Osteocyte (in vitro differentiated cells): ENCODE data around the gene MKLN1. TPM values are rescaled to one million over a fixed set of nuclear protein-coding genes. Genes with fewer than 3 reads are reported as not detected.
"Not testable (repeated sequence)": the region's sequence is repeated elsewhere in the genome, so short reads cannot be mapped to it uniquely, and the experiment has no call there.

ENCODE experiments used
- DNase-seq: peaks from one replicate; pipeline ENCODE4 v3.0.0; 2021; ENCODE audit warnings: mixed read lengths; ENCODE audit not compliant: unreplicated experiment; ENCODE audit errors: extremely low spot score
- H3K27ac Mint-ChIP-seq: one replicate; pipeline ENCODE4 v1.8.0; 2021; ENCODE audit warnings: mild to moderate bottlenecking, mixed read lengths; ENCODE audit not compliant: unreplicated experiment
- H3K27me3 Mint-ChIP-seq: one replicate; pipeline ENCODE4 v1.8.0; 2021; ENCODE audit warnings: mixed read lengths; ENCODE audit not compliant: unreplicated experiment
- H3K36me3 Mint-ChIP-seq: one replicate; pipeline ENCODE4 v1.8.0; 2021; ENCODE audit warnings: mixed read lengths; ENCODE audit not compliant: unreplicated experiment
- H3K4me1 Mint-ChIP-seq: one replicate; pipeline ENCODE4 v1.8.0; 2021; ENCODE audit warnings: mixed read lengths; ENCODE audit not compliant: unreplicated experiment
- H3K4me3 Mint-ChIP-seq: one replicate; pipeline ENCODE4 v1.8.0; 2021; ENCODE audit warnings: mild to moderate bottlenecking, moderate library complexity, mixed read lengths; ENCODE audit not compliant: unreplicated experiment
- H3K9me3 Mint-ChIP-seq: one replicate; pipeline ENCODE4 v1.8.0; 2021; ENCODE audit warnings: mixed read lengths; ENCODE audit not compliant: unreplicated experiment
- CTCF ChIP-seq: fragments of 200-600 bp; sonication (generic); IDR thresholded peaks from 2 replicates; pipeline ENCODE4 v1.5.0; 2021; ENCODE audit warnings: antibody characterized with exemption, mild to moderate bottlenecking, moderate library complexity
- total RNA-seq: library from RNA; stranded (reverse); gene quantifications from 2 replicates; pipeline ENCODE4 v1.2.1, GENCODE V29; 2021

The MKLN1 gene
- total RNA-seq, 1 donor from 2014 or later = 41.4 TPM

GRCh38 chr7:131511774-131512535 is 184.3 kb downstream of the MKLN1 start:
- H3K27me3 Mint-ChIP-seq = no peaks in the 10 kb centered on the region
- peak; percentile 34 for DNase-seq

GRCh38 chr7:131513245-131514061 is 185.8 kb downstream of the MKLN1 start:
- DNase-seq = peak; percentile 91
- Mint-ChIP-seq H3K36me3 (peaks cover 3% of the 10 kb centered on the region), H3K27ac (peak overlapping the region; percentile 45), H3K9me3 (no peaks in the 10 kb centered on the region), H3K4me3 (no peak overlapping the region), H3K4me1 (peaks cover 20% of the 10 kb centered on the region), H3K27me3 (no peaks in the 10 kb centered on the region)
- peak; percentile 95 for TF ChIP-seq CTCF

More at GRCh38 chr7:131511774-131512535, 184.3 kb downstream of the MKLN1 start:
- Mint-ChIP-seq H3K9me3 (no peaks in the 10 kb centered on the region), H3K4me3 (no peak overlapping the region), H3K4me1 (peaks cover 27% of the 10 kb centered on the region), H3K27ac (no peak overlapping the region), H3K36me3 (peaks cover 5% of the 10 kb centered on the region)
- no peak for TF ChIP-seq CTCF

- H3K27ac Mint-ChIP-seq, H3K9me3 Mint-ChIP-seq, H3K36me3 Mint-ChIP-seq, H3K4me3 Mint-ChIP-seq, H3K27me3 Mint-ChIP-seq: not testable (repeated sequence)
- H3K4me1 Mint-ChIP-seq = peaks cover 36% of the 10 kb centered on the region
- peak; percentile 34 for DNase-seq
These were observed 187.8 kb downstream of the MKLN1 start for GRCh38 chr7:131515471-131515870.

GRCh38 chr7:131517218-131517923 is 189.7 kb downstream of the MKLN1 start:
- Mint-ChIP-seq H3K4me3 (no peak overlapping the region), H3K9me3 (no peaks in the 10 kb centered on the region), H3K4me1 (peaks cover 52% of the 10 kb centered on the region), H3K36me3 (no peaks in the 10 kb centered on the region), H3K27me3 (no peaks in the 10 kb centered on the region), H3K27ac (no peak overlapping the region)
- no peak for DNase-seq
- TF ChIP-seq CTCF = no peak

GRCh38 chr7:131518626-131519025 is 190.9 kb downstream of the MKLN1 start:
- no peak overlapping the region for H3K4me3 Mint-ChIP-seq
- no peaks in the 10 kb centered on the region for H3K36me3 Mint-ChIP-seq
- H3K9me3 Mint-ChIP-seq = no peaks in the 10 kb centered on the region
- no peaks in the 10 kb centered on the region for H3K27me3 Mint-ChIP-seq
- H3K27ac Mint-ChIP-seq = no peak overlapping the region
- H3K4me1 Mint-ChIP-seq = peaks cover 53% of the 10 kb centered on the region
- no peak for DNase-seq
- TF ChIP-seq CTCF = no peak
